Ishikawa (cell line): ENCODE results near the gene NPTX2.

Source experiments
- CEBPB ChIP-seq: IDR thresholded peaks from 2 replicates; pipeline ENCODE4 v1.6.1; 2012
- CREB1 ChIP-seq: IDR thresholded peaks from 2 replicates; pipeline ENCODE4 v1.6.1; 2012; ENCODE audit warnings: low read depth
- EGR1 ChIP-seq: IDR thresholded peaks from 2 replicates; pipeline ENCODE4 v1.6.1; 2012
- EP300 ChIP-seq: IDR thresholded peaks from 2 replicates; pipeline ENCODE4 v1.6.1; 2012; ENCODE audit warnings: borderline replicate concordance
- FOXM1 ChIP-seq: IDR thresholded peaks from 2 replicates; pipeline ENCODE4 v1.6.1; 2012; ENCODE audit warnings: low read depth, borderline replicate concordance
- MAX ChIP-seq: IDR thresholded peaks from 2 replicates; pipeline ENCODE4 v1.6.1; 2012
- NFIC ChIP-seq: IDR thresholded peaks from 2 replicates; pipeline ENCODE4 v1.6.1; 2012
- RAD21 ChIP-seq: IDR thresholded peaks from 2 replicates; pipeline ENCODE4 v1.6.1; 2012; ENCODE audit warnings: low read depth
- REST ChIP-seq: IDR thresholded peaks from 2 replicates; pipeline ENCODE4 v1.6.1; 2012; ENCODE audit warnings: low read depth, mild to moderate bottlenecking
- TAF1 ChIP-seq: IDR thresholded peaks from 2 replicates; pipeline ENCODE4 v1.6.1; 2012; ENCODE audit warnings: low read depth, mild to moderate bottlenecking
- TCF12 ChIP-seq: IDR thresholded peaks from 2 replicates; pipeline ENCODE4 v1.6.1; 2012; ENCODE audit warnings: low read depth
- TEAD4 ChIP-seq: IDR thresholded peaks from 2 replicates; pipeline ENCODE4 v1.6.1; 2012
- USF1 ChIP-seq: IDR thresholded peaks from 2 replicates; pipeline ENCODE4 v1.6.1; 2012
- YY1 ChIP-seq: IDR thresholded peaks from 2 replicates; pipeline ENCODE4 v1.6.1; 2012; ENCODE audit warnings: low read depth
- ZBTB7A ChIP-seq: IDR thresholded peaks from 2 replicates; pipeline ENCODE4 v1.6.1; 2012; ENCODE audit warnings: low read depth

NPTX2 gene

GRCh38 chr7:98647326-98647725 is 30.2 kb downstream of the NPTX2 start:
- TF ChIP-seq MAX (no peak), RAD21 (no peak), EP300 (no peak), FOXM1 (no peak), ZBTB7A (no peak), CREB1 (no peak), YY1 (no peak), NFIC (no peak), TCF12 (no peak), REST (no peak), TEAD4 (no peak), CEBPB (no peak)

GRCh38 chr7:98651760-98652159 is 34.7 kb downstream of the NPTX2 start:
- no peak for TF ChIP-seq TCF12
- TF ChIP-seq FOXM1, result no peak
- no peak for TF ChIP-seq REST
- no peak for TF ChIP-seq EGR1
- no peak for TF ChIP-seq EP300
- no peak for TF ChIP-seq CEBPB
- TF ChIP-seq USF1, result no peak
- TF ChIP-seq TAF1, result no peak
- no peak for TF ChIP-seq NFIC
- no peak for TF ChIP-seq ZBTB7A
- TF ChIP-seq CREB1, result no peak
- TF ChIP-seq TEAD4, result no peak
- no peak for TF ChIP-seq RAD21
- no peak for TF ChIP-seq YY1
- no peak for TF ChIP-seq MAX

GRCh38 chr7:98653601-98654310 is 36.7 kb downstream of the NPTX2 start:
- TF ChIP-seq TEAD4 (no peak), ZBTB7A (no peak), MAX (no peak), EP300 (no peak), CEBPB (no peak), TCF12 (no peak), REST (no peak), CREB1 (no peak), YY1 (no peak), RAD21 (no peak), NFIC (no peak), EGR1 (no peak), FOXM1 (no peak)

GRCh38 chr7:98654524-98655272 is 37.6 kb downstream of the NPTX2 start:
- TF ChIP-seq RAD21, result no peak
- TF ChIP-seq EP300, result no peak
- TF ChIP-seq TAF1, result no peak
- TF ChIP-seq NFIC, result no peak
- TF ChIP-seq YY1, result no peak
- no peak for TF ChIP-seq REST
- TF ChIP-seq CREB1, result no peak
- TF ChIP-seq TEAD4, result no peak
- TF ChIP-seq EGR1, result no peak
- no peak for TF ChIP-seq ZBTB7A
- no peak for TF ChIP-seq CEBPB
- TF ChIP-seq FOXM1, result no peak
- no peak for TF ChIP-seq TCF12
- no peak for TF ChIP-seq MAX
- no peak for TF ChIP-seq USF1
